Measurements from ENCODE around the gene RUVBL2. TPM values are rescaled to one million over a fixed set of nuclear protein-coding genes. Genes with fewer than 3 reads are reported as not detected.

RUVBL2 gene
- total and polyA plus RNA-seq, 2 of the 4 experiments (the other 2 are of a cell fraction): 196 to 391 TPM

DNA sequence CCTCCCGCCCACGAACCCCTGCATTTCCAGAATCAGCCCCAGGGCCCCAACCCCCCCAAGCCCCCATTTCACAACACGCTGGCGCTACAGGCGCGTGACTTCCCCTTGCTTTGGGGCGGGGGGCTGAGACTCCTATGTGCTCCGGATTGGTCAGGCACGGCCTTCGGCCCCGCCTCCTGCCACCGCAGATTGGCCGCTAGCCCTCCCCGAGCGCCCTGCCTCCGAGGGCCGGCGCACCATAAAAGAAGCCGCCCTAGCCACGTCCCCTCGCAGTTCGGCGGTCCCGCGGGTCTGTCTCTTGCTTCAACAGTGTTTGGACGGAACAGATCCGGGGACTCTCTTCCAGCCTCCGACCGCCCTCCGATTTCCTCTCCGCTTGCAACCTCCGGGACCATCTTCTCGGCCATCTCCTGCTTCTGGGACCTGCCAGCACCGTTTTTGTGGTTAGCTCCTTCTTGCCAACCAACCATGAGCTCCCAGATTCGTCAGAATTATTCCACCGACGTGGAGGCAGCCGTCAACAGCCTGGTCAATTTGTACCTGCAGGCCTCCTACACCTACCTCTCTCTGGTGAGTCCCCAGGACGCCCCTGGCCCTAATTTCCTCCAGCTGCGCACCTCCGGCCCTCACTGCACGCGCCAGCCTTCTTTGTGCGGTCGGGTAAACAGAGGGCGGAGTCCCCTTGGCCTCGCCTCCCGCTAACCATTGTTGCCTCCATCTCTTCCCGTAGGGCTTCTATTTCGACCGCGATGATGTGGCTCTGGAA is 28.5 kb upstream of the RUVBL2 start, which contains the start of gene FTL (continued):
- no peak for TF ChIP-seq RCOR1 (IDR thresholded peaks at IDR 0.05; ENCODE audit: insufficient replicate concordance, low read length)
- TF ChIP-seq MAZ (IDR thresholded peaks at IDR 0.05; ENCODE audit: borderline replicate concordance, low read depth, low read length): peak; percentile 77; the same call in 1 of the 2 replicates

GRCh38 chr19:48965806-48966540 is 27.7 kb upstream of the RUVBL2 start:
- Histone ChIP-seq H3K79me1 (ENCODE audit: low read depth in 1 of 2, low read length in 2 of 2) (peaks cover 0 to 55% of the 10 kb centered on the region in 2 experiments; a peak in 3 of 4 replicates), H3K4me1 (ENCODE audit: control insufficient read depth, insufficient read depth, low read length) (peaks cover 20% of the 10 kb centered on the region), H2BK20ac (ENCODE audit: low read depth, low read length) (no peak overlapping the region), H3K4me2 (ENCODE audit: low read depth, low read length) (peak overlapping the region; percentile 91), H3K56ac (ENCODE audit: extremely low read depth, insufficient read depth, low read length) (peak overlapping the region; percentile 45), H3K14ac (replicated peaks; ENCODE audit: low read depth, low read length) (peak overlapping the region; percentile 66), H2AK5ac (ENCODE audit: low read depth, low read length) (peak overlapping the region; percentile 38; the same call in 1 of the 2 replicates), H3K4ac (ENCODE audit: low read depth, low read length) (peak overlapping the region; percentile 42), H3K27ac (ENCODE audit: insufficient read depth, low read length) (peak overlapping the region; percentile 77), H2AFZ (replicated peaks; ENCODE audit: low read length, poor library complexity) (peak overlapping the region; percentile 26), H3K9me3 (ENCODE audit: control insufficient read depth, insufficient read depth, low read length) (no peaks in the 10 kb centered on the region), H2AK9ac (replicated peaks; ENCODE audit: low read depth, low read length, poor library complexity) (peak overlapping the region; percentile 92), H3K9me1 (ENCODE audit: insufficient read depth, low read length) (peaks cover 11% of the 10 kb centered on the region), H3K18ac (ENCODE audit: low read depth, low read length) (0 out of 2 replicates have a peak overlapping the region, but pooled peaks have one; percentile 5), H2BK15ac (ENCODE audit: low read depth, low read length) (no peak overlapping the region), H4K5ac (ENCODE audit: low read depth, low read length) (no peak overlapping the region), H4K8ac (ENCODE audit: low read depth in 2 of 2, low read length in 2 of 2) (no peak overlapping the region), H3K4me3 (ENCODE audit: insufficient read depth, low read depth, low read length) (peak overlapping the region; percentile 78), H3K36me3 (ENCODE audit: control insufficient read depth, insufficient read depth, low read length) (peaks cover 32% of the 10 kb centered on the region), H3K9ac (ENCODE audit: low read depth, low read length) (peak overlapping the region; percentile 84), H4K20me1 (ENCODE audit: insufficient read depth, low read length) (peaks cover 45% of the 10 kb centered on the region), H2BK5ac (ENCODE audit: low read depth, low read length, poor library complexity, severe bottlenecking) (peak overlapping the region; percentile 59), H3K23ac (ENCODE audit: low read depth, low read length) (peak overlapping the region; percentile 40), H3K27me3 (ENCODE audit: control insufficient read depth, insufficient read depth, low read length) (no peaks in the 10 kb centered on the region), H4K91ac (ENCODE audit: insufficient read depth, low read depth, low read length) (peak overlapping the region; percentile 4; the same call in 1 of the 2 replicates), H2BK120ac (ENCODE audit: low read depth, low read length) (no peak overlapping the region)
- dilution Hi-C loops (cut with HindIII; ENCODE audit: low sequenced_read_pairs, unreplicated experiment): no loop called here
- POLR2A ChIA-PET (ENCODE audit: unreplicated experiment): interaction anchor here (0.6 kb wide), 1 partner anchor 20 kb away, joined by 4 read pairs; no protein-coding TSS in a partner anchor
- 1% methylated on average over 16 of the region's 36 CpGs; no CpG with 5 or more reads in 1 of the 2 experiments for WGBS, 2 experiments (ENCODE audit: extremely low coverage in 2 of 2, insufficient read length in 1 of 2)
- DNase-seq: peak; percentile 76
- ATAC-seq (ENCODE audit: low read depth): peak; percentile 4
- TSS peak; percentile 97 for BruUV-seq (replicated peaks)
- in situ Hi-C loops (cut with MboI; ENCODE audit: low sequenced_read_pairs): loop anchor here (10.0 kb wide), 1 partner anchor 321 kb away; the partner anchor contains the start of gene CA11
- CTCF ChIA-PET: interaction anchor here (1.3 kb wide), 1 partner anchor 27 kb away, joined by 3 read pairs; the partner anchor contains the start of genes GYS1 and RUVBL2
- intact Hi-C loops (cut with micrococcal nuclease): loop anchor here (2.0 to 10.0 kb wide), 2 partner anchors 91 to 321 kb away; partner anchors contain the start of gene CA11
- no peak for TF ChIP-seq SMC3 (IDR thresholded peaks at IDR 0.05; ENCODE audit: low read depth, low read length)
- 0 out of 2 replicates have a peak, but pooled peaks have one; percentile 7 for TF ChIP-seq POLR2A (IDR thresholded peaks at IDR 0.05; ENCODE audit: low read depth, low read length)
- no peak for TF ChIP-seq ELK1 (IDR thresholded peaks at IDR 0.05; ENCODE audit: borderline replicate concordance, low read depth, low read length)
- TF ChIP-seq CHD1 (IDR thresholded peaks at IDR 0.05; ENCODE audit: low read depth, low read length): no peak
- TF ChIP-seq USF2 (IDR thresholded peaks at IDR 0.05; ENCODE audit: low read depth, low read length): 0 out of 2 replicates have a peak, but pooled peaks have one; percentile 30
- no peak for TF ChIP-seq BHLHE40 (IDR thresholded peaks at IDR 0.05; ENCODE audit: low read depth, low read length)
- TF ChIP-seq RFX5 (IDR thresholded peaks at IDR 0.05; ENCODE audit: low read depth, low read length): no peak
- no peak for TF ChIP-seq FOS (IDR thresholded peaks at IDR 0.05; ENCODE audit: low read depth, low read length)
- no peak for TF ChIP-seq CEBPB (IDR thresholded peaks at IDR 0.05; ENCODE audit: low read depth, low read length)

All from IMR-90 (cell line).